CD4-positive, CD25-positive, alpha-beta regulatory T cell (primary cell): ENCODE measurements around the gene BACH2. TPM values are rescaled to one million over a fixed set of nuclear protein-coding genes. Genes with fewer than 3 reads are reported as not detected.

ENCODE experiments used
- ATAC-seq, 2 donors: fragments of 150-1000 bp; cut with Tn5 transposase; one replicate each; pipeline ENCODE4 v1.10.0; 2021; ENCODE audit warnings: low read depth in 2 of 2, moderate number of reproducible peaks in 2 of 2, moderate library complexity in 1 of 2
- DNase-seq, 3 donors: peaks; one replicate each; pipeline versions ENCODE4 v3.0.0 to v3.0.0-alpha.2; 2012 to 2022; ENCODE audit warnings: mixed read lengths in 1 of 3
- H3K27ac ChIP-seq: one replicate; pipeline ENCODE4 v1.7.0; 2013; ENCODE audit warnings: mild to moderate bottlenecking, low read length; ENCODE audit not compliant: insufficient read depth, poor library complexity, severe bottlenecking
- H3K27me3 ChIP-seq: one replicate; pipeline ENCODE4 v1.7.0; 2013; ENCODE audit warnings: low read length; ENCODE audit not compliant: control insufficient read depth, insufficient read depth
- H3K36me3 ChIP-seq: one replicate; pipeline ENCODE4 v1.7.0; 2013; ENCODE audit warnings: mild to moderate bottlenecking, low read length, moderate library complexity; ENCODE audit not compliant: control insufficient read depth, insufficient read depth
- H3K4me1 ChIP-seq: 2 replicates; pipeline ENCODE4 v1.7.0; 2013; ENCODE audit warnings: mild to moderate bottlenecking, low read length; ENCODE audit not compliant: insufficient read depth, control insufficient read depth, poor library complexity, severe bottlenecking
- H3K4me3 ChIP-seq: one replicate; pipeline ENCODE4 v1.7.0; 2013; ENCODE audit warnings: low read depth, mild to moderate bottlenecking, low read length, moderate library complexity
- H3K9me3 ChIP-seq, 2 experiments: 1 replicate in 1 of 2; 2 replicates in 1 of 2; pipeline ENCODE4 v1.7.0; 2013; ENCODE audit warnings: low read length in 2 of 2, mild to moderate bottlenecking in 1 of 2, moderate library complexity in 1 of 2; ENCODE audit not compliant: control insufficient read depth in 2 of 2
- H3K27ac Mint-ChIP-seq, 3 donors: one replicate each; pipeline ENCODE4 v1.8.0; 2020 to 2022; ENCODE audit warnings: mild to moderate bottlenecking in 3 of 3, mixed read lengths in 3 of 3, moderate library complexity in 2 of 3
- H3K27me3 Mint-ChIP-seq: one replicate; pipeline ENCODE4 v1.8.0; 2022; ENCODE audit warnings: mild to moderate bottlenecking, mixed read lengths
- H3K36me3 Mint-ChIP-seq: one replicate; pipeline ENCODE4 v1.8.0; 2020; ENCODE audit warnings: mixed read lengths
- H3K4me1 Mint-ChIP-seq, 4 donors: one replicate each; pipeline ENCODE4 v1.8.0; 2020 to 2022; ENCODE audit warnings: mixed read lengths in 4 of 4, mild to moderate bottlenecking in 1 of 4
- H3K4me3 Mint-ChIP-seq, 4 donors: one replicate each; pipeline ENCODE4 v1.8.0; 2020 to 2022; ENCODE audit warnings: mild to moderate bottlenecking in 4 of 4, mixed read lengths in 4 of 4, moderate library complexity in 3 of 4
- H3K9me3 Mint-ChIP-seq, 7 donors: one replicate each; pipeline ENCODE4 v1.8.0; 2020 to 2022; ENCODE audit warnings: mixed read lengths in 7 of 7, mild to moderate bottlenecking in 3 of 7, moderate library complexity in 2 of 7
- polyA plus RNA-seq, 4 donors: library from polyadenylated mRNA; unstranded; fragments of 300-500 nt; fragmentation: Illumina TruSeq; gene quantifications; one replicate each; pipeline ENCODE4 v1.2.3, GENCODE V29; 2021
- total RNA-seq: library from RNA; stranded (reverse); gene quantifications from one replicate; pipeline ENCODE4 v1.2.3, GENCODE V29; 2022

The BACH2 gene
- total and polyA plus RNA-seq, 5 donors from 2014 or later, result 3.8 to 51.3 (median 7.1) TPM

DNA sequence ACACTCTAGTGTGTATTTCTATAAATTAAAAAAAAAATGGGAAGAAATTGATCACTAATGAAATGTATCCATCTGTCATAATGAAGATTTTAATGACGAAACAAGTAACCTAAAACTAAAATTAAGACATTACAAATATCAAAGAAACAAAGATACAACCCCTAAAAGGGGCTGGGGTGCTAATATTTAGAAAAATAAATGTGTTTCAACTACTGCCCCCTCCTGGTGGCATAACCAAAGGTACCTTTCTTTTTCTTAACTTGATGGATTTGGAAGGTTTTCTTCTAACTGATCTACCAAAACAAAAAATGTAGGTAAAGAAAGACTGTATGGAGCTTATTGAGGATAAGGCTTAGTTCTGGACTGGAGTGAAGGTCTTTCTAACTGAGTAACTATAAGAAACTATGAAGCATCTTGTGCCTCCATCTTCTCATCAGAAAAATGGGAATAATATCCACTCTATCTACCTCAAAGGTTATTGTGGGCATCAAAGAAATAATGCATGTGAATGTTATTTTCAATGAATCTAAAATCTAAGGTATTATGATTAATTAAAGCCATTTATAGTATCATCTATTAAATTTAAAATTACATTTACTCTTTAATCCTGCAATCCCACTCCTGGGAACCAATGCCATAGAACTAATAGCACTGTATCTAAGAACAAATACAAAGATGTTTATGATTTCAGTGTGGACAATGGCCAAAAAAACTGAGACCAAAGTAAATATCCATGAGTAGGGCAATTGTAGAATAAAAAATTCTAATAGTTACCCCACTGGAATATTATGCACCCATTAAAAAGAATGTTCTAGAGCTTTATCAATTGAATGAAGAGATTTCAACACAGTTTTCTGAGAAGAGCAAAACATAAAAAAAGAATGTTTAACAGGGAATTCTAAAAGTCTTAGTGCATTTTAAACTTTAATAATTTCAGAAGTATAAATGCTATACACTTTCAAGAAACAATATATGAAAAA is 117.2 kb downstream of the BACH2 start:
- DNase-seq (peak in 2 of 3 donors; percentile 37 to 71), ATAC-seq (no peak)
- no peaks in the 10 kb centered on the region for H3K36me3 ChIP-seq
- no peak overlapping the region for H3K27ac ChIP-seq
- H3K9me3 ChIP-seq, result peaks cover 0 to 2% of the 10 kb centered on the region in 2 experiments
- peaks cover 11% of the 10 kb centered on the region for H3K4me1 ChIP-seq
- peaks cover 13 to 66% (median 25%) of the 10 kb centered on the region in 4 donors for H3K4me1 Mint-ChIP-seq
- peaks cover 6% of the 10 kb centered on the region for H3K27me3 Mint-ChIP-seq
- no peak overlapping the region for H3K4me3 Mint-ChIP-seq
- peaks cover 2% of the 10 kb centered on the region for H3K27me3 ChIP-seq
- no peak overlapping the region for H3K27ac Mint-ChIP-seq
- H3K9me3 Mint-ChIP-seq, result no peaks in the 10 kb centered on the region
- no peaks in the 10 kb centered on the region for H3K36me3 Mint-ChIP-seq
- no peak overlapping the region for H3K4me3 ChIP-seq

GRCh38 chr6:90178384-90178855 is 118.2 kb downstream of the BACH2 start:
- peaks cover 12 to 61% (median 23%) of the 10 kb centered on the region in 4 donors for H3K4me1 Mint-ChIP-seq
- Histone ChIP-seq H3K4me3 (no peak overlapping the region), H3K4me1 (peaks cover 11% of the 10 kb centered on the region), H3K36me3 (no peaks in the 10 kb centered on the region), H3K27me3 (peaks cover 2% of the 10 kb centered on the region), H3K27ac (no peak overlapping the region), H3K9me3 (peaks cover 0 to 2% of the 10 kb centered on the region in 2 experiments)
- no peaks in the 10 kb centered on the region for H3K9me3 Mint-ChIP-seq
- ATAC-seq, result no peak
- H3K27ac Mint-ChIP-seq, result peak overlapping the region; percentile 45 to 74 (median 70)
- H3K27me3 Mint-ChIP-seq, result peaks cover 11% of the 10 kb centered on the region
- peak overlapping the region in 2 of 4 donors; percentile 61 to 78 for H3K4me3 Mint-ChIP-seq
- DNase-seq, result peak in 1 of 3 donors; percentile 41
- H3K36me3 Mint-ChIP-seq, result no peaks in the 10 kb centered on the region

DNA sequence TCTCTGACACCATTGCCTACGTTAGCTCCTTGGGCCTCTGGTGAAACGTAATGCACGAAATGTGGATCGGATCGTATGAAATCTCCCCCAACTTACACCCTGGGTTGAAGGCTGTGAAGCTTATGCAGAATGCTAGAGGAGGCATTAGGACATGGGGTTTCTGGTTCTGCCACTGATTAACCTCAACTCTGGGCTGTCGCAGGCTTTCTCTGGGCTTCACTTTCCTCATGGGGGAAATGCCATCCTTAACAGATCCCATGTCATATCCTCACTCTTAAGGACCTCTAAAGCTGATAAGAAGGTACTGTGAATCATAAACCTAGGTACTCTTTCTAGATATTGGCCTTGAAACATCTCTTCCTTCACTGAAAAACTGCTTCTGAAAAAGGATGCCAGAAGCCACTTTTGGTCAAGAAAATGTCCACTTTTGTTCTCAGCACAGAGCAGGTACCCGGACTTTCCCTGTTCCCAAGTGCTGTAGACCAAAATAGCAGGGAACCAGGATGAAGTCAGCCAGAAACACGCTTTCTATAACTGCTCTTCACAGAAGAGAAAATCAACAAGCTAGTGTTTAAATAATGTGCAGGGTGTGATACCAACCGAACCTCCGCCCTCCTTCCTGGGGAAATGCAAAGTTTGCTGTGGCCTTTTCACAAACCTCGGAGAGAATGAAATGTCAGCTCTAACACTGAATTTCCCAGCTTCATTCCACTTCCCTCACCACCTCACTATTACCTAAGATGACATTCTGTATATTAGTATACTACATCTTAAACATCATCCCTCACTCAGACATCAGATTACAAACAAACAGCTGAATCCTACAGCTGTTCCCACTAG is 118.9 kb downstream of the BACH2 start:
- H3K9me3 ChIP-seq, result peaks cover 0 to 2% of the 10 kb centered on the region in 2 experiments
- H3K27ac ChIP-seq, result no peak overlapping the region
- H3K4me3 ChIP-seq, result peak overlapping the region; percentile 21
- Mint-ChIP-seq H3K36me3 (no peaks in the 10 kb centered on the region), H3K9me3 (no peaks in the 10 kb centered on the region), H3K27me3 (peaks cover 11% of the 10 kb centered on the region), H3K4me3 (peak overlapping the region in 3 of 4 donors; percentile 24 to 78 (median 61)), H3K27ac (peak overlapping the region; percentile 45 to 74 (median 70)), H3K4me1 (peaks cover 11 to 65% (median 24%) of the 10 kb centered on the region in 4 donors)
- no peaks in the 10 kb centered on the region for H3K36me3 ChIP-seq
- peak in 1 of 2 donors; percentile 29 for ATAC-seq
- peaks cover 2% of the 10 kb centered on the region for H3K27me3 ChIP-seq
- peaks cover 11% of the 10 kb centered on the region for H3K4me1 ChIP-seq
- peak in 1 of 3 donors; percentile 41 for DNase-seq

GRCh38 chr6:90175627-90176538 is 120.8 kb downstream of the BACH2 start:
- peak overlapping the region; percentile 68 to 76 (median 74) for H3K27ac Mint-ChIP-seq
- no peak overlapping the region for H3K4me3 ChIP-seq
- peaks cover 2% of the 10 kb centered on the region for H3K27me3 ChIP-seq
- H3K9me3 Mint-ChIP-seq, result no peaks in the 10 kb centered on the region
- H3K36me3 Mint-ChIP-seq, result no peaks in the 10 kb centered on the region
- peaks cover 11% of the 10 kb centered on the region for H3K4me1 ChIP-seq
- H3K27me3 Mint-ChIP-seq, result peaks cover 16% of the 10 kb centered on the region
- H3K36me3 ChIP-seq, result no peaks in the 10 kb centered on the region
- DNase-seq (peak in 1 of 3 donors; percentile 22), ATAC-seq (peak; percentile 56 to 70)
- peaks cover 0 to 2% of the 10 kb centered on the region in 2 experiments for H3K9me3 ChIP-seq
- H3K27ac ChIP-seq, result peak overlapping the region; percentile 34
- H3K4me3 Mint-ChIP-seq, result peak overlapping the region; percentile 8 to 38 (median 22)
- H3K4me1 Mint-ChIP-seq, result peaks cover 11 to 63% (median 22%) of the 10 kb centered on the region in 4 donors

GRCh38 chr6:90173262-90173925 is 123.2 kb downstream of the BACH2 start:
- Mint-ChIP-seq H3K27me3 (peaks cover 27% of the 10 kb centered on the region), H3K9me3 (no peaks in the 10 kb centered on the region), H3K4me3 (peak overlapping the region in 1 of 4 donors; percentile 76), H3K4me1 (peaks cover 18 to 70% (median 27%) of the 10 kb centered on the region in 4 donors), H3K36me3 (no peaks in the 10 kb centered on the region), H3K27ac (peak overlapping the region in 2 of 3 donors; percentile 16 to 35)
- peaks cover 6% of the 10 kb centered on the region for H3K27me3 ChIP-seq
- H3K4me3 ChIP-seq, result peak overlapping the region; percentile 3
- H3K4me1 ChIP-seq, result peaks cover 11% of the 10 kb centered on the region
- no peaks in the 10 kb centered on the region for H3K9me3 ChIP-seq
- DNase-seq (no peak), ATAC-seq (peak in 1 of 2 donors; percentile 16)
- no peaks in the 10 kb centered on the region for H3K36me3 ChIP-seq
- H3K27ac ChIP-seq, result no peak overlapping the region

DNA sequence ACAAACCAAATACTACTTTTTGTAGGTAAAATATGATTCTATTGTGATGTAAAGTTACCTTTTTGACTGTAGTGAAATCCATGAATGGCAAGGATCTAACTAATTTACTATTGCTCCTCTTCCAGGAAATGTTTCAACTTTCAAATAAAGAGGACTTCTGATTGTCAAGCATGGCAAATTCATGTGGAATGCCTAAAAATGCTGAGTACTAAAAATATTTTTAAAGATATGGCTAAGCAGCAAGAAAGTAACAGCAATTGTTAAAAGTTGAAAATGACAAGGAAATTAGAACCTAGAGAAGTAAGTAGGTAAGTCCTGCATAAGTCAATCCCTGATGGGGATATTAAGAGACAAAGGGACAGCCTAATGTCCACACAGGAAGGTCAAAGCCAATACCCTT is 126.0 kb downstream of the BACH2 start:
- Mint-ChIP-seq H3K4me3 (no peak overlapping the region), H3K27ac (no peak overlapping the region), H3K36me3 (no peaks in the 10 kb centered on the region), H3K9me3 (peaks cover 0 to under 1% (median 0%) of the 10 kb centered on the region in 7 donors), H3K27me3 (peaks cover 21% of the 10 kb centered on the region), H3K4me1 (peaks cover 7 to 50% (median 19%) of the 10 kb centered on the region in 4 donors)
- DNase-seq (no peak), ATAC-seq (no peak)
- H3K36me3 ChIP-seq, result no peaks in the 10 kb centered on the region
- H3K27ac ChIP-seq, result no peak overlapping the region
- H3K27me3 ChIP-seq, result peaks cover 3% of the 10 kb centered on the region
- no peaks in the 10 kb centered on the region for H3K9me3 ChIP-seq
- no peaks in the 10 kb centered on the region for H3K4me1 ChIP-seq
- no peak overlapping the region for H3K4me3 ChIP-seq
